Muscle of arm (tissue), 12 donors: ENCODE results near the gene DNAH10. TPM values are rescaled to one million over a fixed set of nuclear protein-coding genes. Genes with fewer than 3 reads are reported as not detected.

Source experiments
- DNase-seq: peaks from one replicate; pipeline ENCODE4 v3.0.0-alpha.2; 2013
- polyA plus RNA-seq, 12 donors: library from polyadenylated mRNA; unstranded; fragments of 120-200 nt; gene quantifications; one replicate each; pipeline ENCODE4 v1.2.1, GENCODE V29; 2013; ENCODE audit not compliant: insufficient read length in 12 of 12

The DNAH10 gene
- polyA plus RNA-seq, 12 donors: 0.72 to 8.8 (median 1.8) TPM; not detected in 2

GRCh38 chr12:123843912-123844748 is 82.0 kb downstream of the DNAH10 start:
- no peak for DNase-seq

GRCh38 chr12:123845881-123846280 is 83.8 kb downstream of the DNAH10 start:
- no peak for DNase-seq

GRCh38 chr12:123846340-123846739 is 84.2 kb downstream of the DNAH10 start:
- no peak for DNase-seq

GRCh38 chr12:123847019-123847418 is 84.9 kb downstream of the DNAH10 start:
- DNase-seq: no peak

DNA sequence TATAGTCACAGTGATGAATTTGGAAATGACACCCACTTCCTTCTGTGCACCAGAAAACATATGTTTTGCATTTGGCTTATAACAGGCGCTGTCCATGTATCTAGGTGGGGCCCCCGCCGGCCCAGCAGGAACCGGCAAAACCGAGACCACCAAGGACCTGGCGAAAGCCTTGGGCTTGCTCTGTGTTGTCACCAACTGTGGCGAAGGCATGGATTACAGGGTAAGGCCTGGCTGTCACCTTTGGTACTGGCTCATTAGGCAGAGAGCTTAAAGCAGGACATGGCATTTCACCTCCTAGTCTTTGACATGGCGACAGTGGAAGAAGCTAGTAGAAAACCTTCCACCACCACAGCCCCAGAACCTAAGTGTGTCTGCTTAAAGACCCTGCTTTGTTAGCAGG is 85.8 kb downstream of the DNAH10 start:
- no peak for DNase-seq

DNA sequence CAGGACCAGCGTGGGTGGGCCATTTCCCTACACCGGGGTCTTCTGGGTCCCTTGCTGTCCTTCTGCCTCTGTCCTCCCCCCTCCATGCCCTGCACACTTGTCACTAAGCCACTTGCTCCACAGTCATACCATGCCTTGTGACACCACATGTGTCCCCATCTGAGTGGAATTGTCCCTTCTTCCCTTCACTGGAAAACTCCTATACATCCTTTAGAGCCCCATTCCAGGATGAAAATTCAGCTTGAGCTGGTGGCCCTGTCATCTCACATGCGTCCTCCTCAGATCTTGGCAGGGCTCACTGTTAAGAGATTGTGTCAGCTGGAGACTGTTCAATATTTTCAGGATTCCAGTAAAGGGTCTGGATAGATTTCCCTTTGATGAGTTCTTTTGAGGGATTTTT is 87.4 kb downstream of the DNAH10 start:
- DNase-seq: no peak

DNA sequence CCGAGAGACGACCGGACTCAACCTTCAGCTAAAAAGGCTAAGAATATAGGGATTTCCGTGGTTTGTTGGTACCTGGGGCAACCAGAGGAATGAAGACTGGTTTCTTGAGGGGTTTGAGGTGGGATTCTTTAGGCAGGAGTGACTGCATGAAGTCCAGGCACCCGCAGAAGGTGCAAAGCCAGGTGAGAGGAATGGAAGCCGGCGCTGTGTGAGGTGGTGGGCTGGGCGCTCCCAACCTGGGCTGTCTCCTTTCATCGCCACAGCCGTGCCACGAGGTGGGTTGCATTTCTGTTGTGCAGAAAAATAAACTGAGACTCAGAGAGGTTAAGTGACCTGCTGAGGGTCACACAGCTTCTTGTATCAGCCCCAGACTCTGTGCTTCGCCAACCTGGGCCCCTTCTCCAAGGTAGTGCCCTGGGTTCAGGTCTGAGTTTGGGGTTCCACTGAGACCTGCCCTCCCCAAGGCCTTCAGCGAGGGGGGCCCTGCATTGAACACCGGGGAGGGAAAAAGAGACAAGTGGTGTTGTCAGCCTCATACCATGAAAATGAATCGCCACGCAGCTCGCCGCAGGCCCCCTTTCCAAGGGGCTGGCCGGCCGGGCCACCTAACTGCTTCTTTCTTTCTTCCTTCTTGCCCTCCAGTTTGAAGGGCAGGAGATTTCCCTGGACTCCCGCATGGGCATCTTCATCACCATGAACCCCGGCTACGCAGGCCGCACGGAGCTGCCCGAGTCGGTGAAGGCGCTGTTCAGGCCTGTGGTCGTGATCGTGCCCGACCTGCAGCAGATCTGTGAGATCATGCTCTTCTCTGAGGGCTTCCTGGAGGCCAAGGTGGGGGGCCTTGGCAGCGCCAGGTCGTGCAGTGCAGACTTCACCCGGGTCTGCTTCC is 88.4 kb downstream of the DNAH10 start:
- DNase-seq: no peak

DNA sequence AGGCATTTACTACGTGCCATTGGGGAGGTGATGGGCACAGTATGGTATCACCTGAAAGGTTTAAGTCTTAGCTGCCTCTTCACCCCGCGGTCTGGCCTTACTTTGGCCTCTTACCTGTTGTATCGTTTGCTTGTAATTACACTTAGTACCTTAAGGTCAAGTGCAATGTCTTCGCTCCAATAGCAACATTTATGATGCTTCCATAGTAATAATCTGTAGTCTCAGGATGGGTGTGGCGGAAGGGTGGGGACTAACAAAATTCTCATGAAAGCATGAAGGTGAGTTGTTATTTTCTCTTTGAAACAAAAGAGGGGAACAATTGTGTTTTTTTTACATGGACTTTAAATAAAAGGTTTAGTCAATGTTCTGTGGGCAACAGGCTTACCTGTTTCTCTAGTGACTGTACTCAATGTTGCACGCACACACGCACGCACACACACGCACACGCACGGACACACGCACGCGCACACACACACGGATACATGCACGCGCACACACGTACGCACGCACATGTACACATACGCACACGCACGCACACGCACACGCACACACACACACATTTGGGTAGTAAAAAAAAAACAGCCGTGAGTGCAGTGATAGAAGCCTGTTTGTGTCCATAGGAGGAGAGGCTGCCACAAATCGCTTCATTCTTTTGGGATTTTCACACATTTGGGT is 91.4 kb downstream of the DNAH10 start:
- no peak for DNase-seq

GRCh38 chr12:123854232-123854631 is 92.1 kb downstream of the DNAH10 start:
- DNase-seq: no peak

- no peak for DNase-seq
Observed at GRCh38 chr12:123854918-123855317, 92.8 kb downstream of the DNAH10 start.

GRCh38 chr12:123856681-123857080 is 94.6 kb downstream of the DNAH10 start:
- DNase-seq: no peak

GRCh38 chr12:123858176-123858575 is 96.1 kb downstream of the DNAH10 start:
- no peak for DNase-seq

- DNase-seq: no peak
Observed at GRCh38 chr12:123859035-123859434, 96.9 kb downstream of the DNAH10 start.

GRCh38 chr12:123860377-123860776 is 98.3 kb downstream of the DNAH10 start:
- DNase-seq: no peak

DNA sequence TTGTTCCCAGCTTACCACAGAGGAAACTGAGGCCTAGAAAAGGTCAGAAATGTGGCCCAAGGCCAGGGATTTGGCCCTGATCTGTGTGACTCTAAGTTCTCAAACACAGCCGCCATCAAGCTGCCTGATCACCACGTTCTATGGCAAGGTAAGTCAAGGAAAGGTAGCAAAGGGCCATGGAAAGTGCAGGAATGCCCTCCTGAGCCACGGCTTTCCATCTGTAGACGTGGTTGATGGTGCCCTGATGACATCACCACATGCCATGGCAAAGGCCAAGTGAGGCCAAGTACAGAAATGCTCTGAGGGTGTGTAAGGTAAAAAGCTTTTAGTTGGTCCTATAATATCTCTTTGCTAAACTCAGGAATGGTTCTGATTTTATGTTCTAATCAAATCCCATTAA is 99.3 kb downstream of the DNAH10 start:
- DNase-seq: no peak

DNA sequence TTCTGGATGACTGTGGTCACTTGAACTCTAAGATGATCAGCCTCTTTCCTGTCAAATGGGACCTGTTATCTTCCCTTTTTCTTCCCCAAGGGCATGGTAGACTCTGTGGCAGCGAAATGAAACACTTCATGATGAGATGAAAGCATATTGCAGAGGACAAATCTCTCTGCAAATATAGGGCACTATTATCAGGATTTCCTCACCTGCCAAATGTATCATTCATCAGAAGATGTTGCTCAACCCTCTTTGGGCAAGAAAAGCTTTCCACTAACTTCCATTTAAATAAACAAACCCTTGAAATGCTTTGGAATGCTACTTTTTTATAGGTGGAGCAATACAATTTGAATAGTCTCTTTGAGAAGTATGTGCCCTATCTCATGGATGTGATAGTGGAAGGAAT is 105.0 kb downstream of the DNAH10 start:
- DNase-seq: no peak

GRCh38 chr12:123868791-123869190 is 106.7 kb downstream of the DNAH10 start:
- DNase-seq: no peak

DNA sequence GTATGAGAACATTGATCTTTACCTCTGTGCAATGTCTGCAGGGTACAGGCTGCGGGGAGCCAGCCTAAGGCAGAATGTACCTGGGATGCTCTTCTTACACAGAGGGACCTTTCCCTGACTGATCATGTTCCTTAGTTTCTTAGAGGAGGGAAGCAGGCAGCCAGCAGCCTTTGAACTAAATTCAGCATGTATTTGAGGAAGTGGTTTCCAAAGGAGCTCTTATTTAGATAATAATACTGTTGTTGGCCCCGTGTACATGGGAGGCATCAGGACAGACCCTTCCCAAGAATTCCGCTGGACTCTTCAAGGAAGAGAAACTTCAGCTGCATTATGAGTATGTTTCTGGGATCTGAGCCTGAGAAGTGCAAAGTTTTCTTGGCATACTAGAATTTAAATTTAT is 111.7 kb downstream of the DNAH10 start:
- no peak for DNase-seq

DNA sequence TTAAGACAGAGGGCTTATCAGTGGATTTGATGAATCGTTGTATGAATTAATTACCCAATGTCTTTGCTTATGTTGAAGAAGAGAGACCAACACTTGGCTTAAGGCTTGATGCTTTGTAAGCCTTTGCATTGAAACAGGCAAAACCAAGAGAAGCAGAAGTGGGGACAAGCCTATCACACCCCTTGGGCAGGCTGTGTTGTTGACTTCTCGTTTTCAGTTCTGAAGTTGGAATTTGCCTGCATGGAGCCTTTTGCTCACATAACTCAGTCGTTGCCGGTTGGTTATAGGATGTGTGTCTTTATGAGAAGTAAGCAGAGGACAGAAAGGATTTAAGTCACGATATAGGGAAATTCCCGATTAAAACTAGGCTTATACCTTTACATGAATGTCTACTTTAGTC is 115.9 kb downstream of the DNAH10 start:
- DNase-seq: no peak

DNA sequence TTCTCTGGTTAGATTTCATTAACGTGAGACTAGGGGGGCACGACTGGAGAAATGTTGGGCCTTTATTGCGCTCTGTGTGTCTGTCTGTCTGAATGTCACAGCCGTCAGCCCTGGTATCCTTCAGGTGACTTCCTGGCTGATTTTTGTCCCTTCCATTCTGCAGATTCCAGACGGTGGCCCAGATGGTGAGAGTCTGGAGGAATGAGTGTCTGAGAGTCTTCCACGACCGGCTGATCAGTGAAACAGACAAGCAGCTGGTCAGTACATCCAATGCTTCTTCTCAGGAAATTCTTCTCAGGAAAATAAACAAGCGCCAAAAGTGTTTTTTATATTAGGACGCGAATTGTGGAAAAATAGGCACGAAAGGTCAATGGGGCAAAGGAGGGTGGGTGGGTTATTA is 117.0 kb downstream of the DNAH10 start:
- no peak for DNase-seq

DNA sequence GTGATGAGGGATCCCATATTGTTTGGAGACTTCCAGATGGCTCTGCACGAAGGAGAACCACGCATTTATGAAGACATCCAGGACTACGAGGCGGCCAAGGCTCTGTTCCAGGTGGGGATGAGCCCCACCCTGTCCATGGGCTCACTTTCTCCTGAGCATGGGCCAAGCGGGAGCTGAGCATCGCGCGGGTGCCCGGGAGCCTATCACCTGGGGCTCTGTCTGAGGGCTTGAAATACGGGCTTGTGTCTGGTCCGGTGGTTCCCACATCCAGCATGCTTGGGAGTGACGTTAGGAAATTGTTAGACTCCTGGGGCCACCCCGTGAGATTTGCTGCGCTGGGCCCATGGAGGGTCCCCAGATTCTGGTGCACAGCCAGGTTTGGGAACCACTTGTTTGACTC is 117.6 kb downstream of the DNAH10 start:
- DNase-seq: no peak

DNA sequence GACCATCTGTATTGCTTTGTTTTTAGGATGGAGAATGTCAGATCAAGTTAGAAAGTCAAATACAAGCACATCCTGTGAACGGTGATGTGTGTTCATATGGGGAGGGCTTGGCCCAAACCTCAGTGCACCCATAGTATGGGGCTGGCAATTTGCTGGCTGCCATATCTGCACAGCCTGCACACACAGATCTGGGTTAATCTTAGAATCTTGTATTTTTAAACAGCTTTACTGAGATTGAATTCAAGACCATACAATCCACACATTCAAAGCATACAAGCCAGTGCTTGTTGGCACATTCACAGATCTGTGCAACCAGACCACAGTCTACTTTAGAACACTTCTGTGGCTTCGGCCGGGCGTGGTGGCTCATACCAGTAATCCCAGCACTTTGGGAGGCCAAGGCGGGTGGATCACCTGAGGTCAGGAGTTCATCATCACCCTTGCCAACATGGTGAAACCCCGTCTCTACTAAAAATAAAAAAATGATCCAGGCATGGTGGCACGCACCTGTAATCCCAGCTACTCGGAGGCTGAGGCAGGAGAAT is 120.1 kb downstream of the DNAH10 start:
- DNase-seq: no peak
